Natural killer cell (primary cell): ENCODE measurements around the gene STOX2. TPM values are rescaled to one million over a fixed set of nuclear protein-coding genes. Genes with fewer than 3 reads are reported as not detected.

Source experiments
- ATAC-seq, 3 donors: fragments of 150-1000 bp in 2 of 3; fragments of 200-7000 bp in 1 of 3; cut with Tn5 transposase; 1 replicate in 1 of 3; 2 replicates in 2 of 3; pipeline ENCODE4 v1.10.0; 2021; ENCODE audit warnings: mild to moderate bottlenecking in 2 of 3, moderate library complexity in 2 of 3
- DNase-seq, 2 donors: peaks; one replicate each; pipeline versions ENCODE4 v3.0.0 to v3.0.0-alpha.2; 2013 to 2021; ENCODE audit warnings: mixed read lengths in 1 of 2
- H3K27ac ChIP-seq: one replicate; pipeline ENCODE4 v1.5.1; 2013; ENCODE audit warnings: mild to moderate bottlenecking, low read length
- H3K27me3 ChIP-seq: one replicate; pipeline ENCODE4 v1.6.1; 2013; ENCODE audit warnings: low read length; ENCODE audit not compliant: control insufficient read depth, insufficient read depth
- H3K36me3 ChIP-seq: one replicate; pipeline ENCODE4 v1.6.1; 2013; ENCODE audit warnings: low read length; ENCODE audit not compliant: control insufficient read depth, insufficient read depth
- H3K4me1 ChIP-seq: one replicate; pipeline ENCODE4 v1.6.1; 2013; ENCODE audit warnings: low read length; ENCODE audit not compliant: control insufficient read depth, insufficient read depth
- H3K4me3 ChIP-seq: one replicate; pipeline ENCODE4 v1.5.1; 2013; ENCODE audit warnings: low read length
- H3K9me3 ChIP-seq: one replicate; pipeline ENCODE4 v1.6.1; 2013; ENCODE audit warnings: low read length; ENCODE audit not compliant: control insufficient read depth, insufficient read depth
- H3K27ac Mint-ChIP-seq, 2 donors: one replicate each; pipeline ENCODE4 v1.8.0; 2022; ENCODE audit warnings: mild to moderate bottlenecking in 2 of 2, mixed read lengths in 2 of 2, moderate library complexity in 1 of 2
- H3K27me3 Mint-ChIP-seq, 2 donors: one replicate each; pipeline ENCODE4 v1.8.0; 2022; ENCODE audit warnings: low read depth in 2 of 2, mixed read lengths in 2 of 2
- H3K36me3 Mint-ChIP-seq: one replicate; pipeline ENCODE4 v1.8.0; 2022; ENCODE audit warnings: mixed read lengths
- H3K4me1 Mint-ChIP-seq, 2 donors: one replicate each; pipeline ENCODE4 v1.8.0; 2022; ENCODE audit warnings: mixed read lengths in 2 of 2
- H3K4me3 Mint-ChIP-seq: one replicate; pipeline ENCODE4 v1.8.0; 2022; ENCODE audit warnings: mild to moderate bottlenecking, moderate library complexity, mixed read lengths
- H3K9me3 Mint-ChIP-seq, 2 donors: one replicate each; pipeline ENCODE4 v1.8.0; 2022; ENCODE audit warnings: mixed read lengths in 2 of 2
- CTCF ChIP-seq: fragments of 200-600 bp; IDR thresholded peaks from one replicate; pipeline ENCODE4 v1.8.0; 2022; ENCODE audit warnings: antibody characterized with exemption
- WGBS: methylation state at CpG from one replicate; pipeline ENCODE4 v1.1.7; 2013; ENCODE audit warnings: missing lambda C conversion rate; ENCODE audit not compliant: insufficient coverage; 5-methylcytosine and 5-hydroxymethylcytosine counted together
- intact Hi-C: fragments of 100-400 bp; cut with micrococcal nuclease; formaldehyde crosslinking; loops from one replicate; pipeline ENCODE4 v1.14.2; 2022
- total RNA-seq, 4 donors: library from RNA; stranded (reverse); fragments of 120-200 nt in 1 of 4; gene quantifications; one replicate each; pipeline versions ENCODE4 v1.2.3 to v1.2.4, GENCODE V29; 2013 to 2022

The STOX2 gene
- total RNA-seq, 3 donors from 2014 or later (not counting 1 experiment from before 2014, with no cell fraction given) = 0.23 TPM; not detected in 2

GRCh38 chr4:184016759-184017668, 111.9 kb downstream of the STOX2 start:
- Mint-ChIP-seq H3K4me1 (no peaks in the 10 kb centered on the region), H3K9me3 (no peaks in the 10 kb centered on the region), H3K27ac (no peak overlapping the region), H3K27me3 (peaks cover 0 to 8% of the 10 kb centered on the region in 2 donors), H3K4me3 (no peak overlapping the region), H3K36me3 (no peaks in the 10 kb centered on the region)
- ATAC-seq (no peak), DNase-seq (no peak)
- intact Hi-C loops = no loop called here
- H3K4me1 ChIP-seq = no peaks in the 10 kb centered on the region
- no peaks in the 10 kb centered on the region for H3K36me3 ChIP-seq
- no peak overlapping the region for H3K4me3 ChIP-seq
- no peaks in the 10 kb centered on the region for H3K27me3 ChIP-seq
- WGBS = 90% methylated on average over 18 of the region's 20 CpGs
- TF ChIP-seq CTCF = no peak
- no peaks in the 10 kb centered on the region for H3K9me3 ChIP-seq
- no peak overlapping the region for H3K27ac ChIP-seq

GRCh38 chr4:184019076-184019475, 114.0 kb downstream of the STOX2 start:
- Mint-ChIP-seq H3K36me3 (no peaks in the 10 kb centered on the region), H3K4me1 (no peaks in the 10 kb centered on the region), H3K9me3 (no peaks in the 10 kb centered on the region), H3K27me3 (peaks cover 6 to 21% of the 10 kb centered on the region in 2 donors), H3K27ac (no peak overlapping the region), H3K4me3 (no peak overlapping the region)
- no CpG with 5 or more reads among the region's 1 CpG for WGBS
- no peaks in the 10 kb centered on the region for H3K27me3 ChIP-seq
- no peak for ATAC-seq
- H3K36me3 ChIP-seq = no peaks in the 10 kb centered on the region
- TF ChIP-seq CTCF = no peak
- H3K9me3 ChIP-seq = no peaks in the 10 kb centered on the region
- no peak overlapping the region for H3K4me3 ChIP-seq
- no peak overlapping the region for H3K27ac ChIP-seq
- H3K4me1 ChIP-seq = no peaks in the 10 kb centered on the region
- intact Hi-C loops = no loop called here
- no peak for DNase-seq

- peaks cover 7 to 22% of the 10 kb centered on the region in 2 donors for H3K27me3 Mint-ChIP-seq
- H3K9me3 Mint-ChIP-seq = no peaks in the 10 kb centered on the region
- H3K4me3 Mint-ChIP-seq = no peak overlapping the region
- no peak for TF ChIP-seq CTCF
- intact Hi-C loops = no loop called here
- no peaks in the 10 kb centered on the region for H3K9me3 ChIP-seq
- H3K4me1 ChIP-seq = no peaks in the 10 kb centered on the region
- H3K27ac ChIP-seq = no peak overlapping the region
- no peaks in the 10 kb centered on the region for H3K36me3 Mint-ChIP-seq
- no peak for DNase-seq
- no peak overlapping the region for H3K4me3 ChIP-seq
- H3K27ac Mint-ChIP-seq = no peak overlapping the region
- no peaks in the 10 kb centered on the region for H3K36me3 ChIP-seq
- no peaks in the 10 kb centered on the region for H3K4me1 Mint-ChIP-seq
- WGBS = 94% methylated on average over 25 of the region's 26 CpGs
- no peak for ATAC-seq
- no peaks in the 10 kb centered on the region for H3K27me3 ChIP-seq
Observed at GRCh38 chr4:184019667-184020623, 114.8 kb downstream of the STOX2 start.
